Adipocyte (in vitro differentiated cells): Measurements from ENCODE around the gene P2RX2.
A peak's percentile ranks its signal among the peaks of the same experiment; 100 is the strongest.

ENCODE experiments used
- DNase-seq: peaks from one replicate; pipeline ENCODE4 v3.0.0-alpha.2; 2015; ENCODE audit warnings: low read depth
- H3K27me3 ChIP-seq: replicated peaks from 2 replicates; pipeline ENCODE4 v1.7.0; 2013; ENCODE audit warnings: mild to moderate bottlenecking, low read length, moderate library complexity; ENCODE audit not compliant: control insufficient read depth, insufficient read depth
- H3K36me3 ChIP-seq: 2 replicates; pipeline ENCODE4 v1.7.0; 2013; ENCODE audit warnings: low read length, mild to moderate bottlenecking, moderate library complexity; ENCODE audit not compliant: control insufficient read depth, insufficient read depth, severe bottlenecking
- H3K4me1 ChIP-seq: 2 replicates; pipeline ENCODE4 v1.7.0; 2013; ENCODE audit warnings: mild to moderate bottlenecking, low read length, moderate library complexity; ENCODE audit not compliant: control insufficient read depth, insufficient read depth
- H3K4me3 ChIP-seq: 2 replicates; pipeline ENCODE4 v1.7.0; 2013; ENCODE audit warnings: mild to moderate bottlenecking, low read length, moderate library complexity
- H3K9ac ChIP-seq: 2 replicates; pipeline ENCODE4 v1.7.0; 2013; ENCODE audit warnings: mild to moderate bottlenecking, low read length, moderate library complexity
- H3K9me3 ChIP-seq: 2 replicates; pipeline ENCODE4 v1.7.0; 2013; ENCODE audit warnings: mild to moderate bottlenecking, low read length, moderate library complexity; ENCODE audit not compliant: control insufficient read depth

P2RX2 gene

DNA sequence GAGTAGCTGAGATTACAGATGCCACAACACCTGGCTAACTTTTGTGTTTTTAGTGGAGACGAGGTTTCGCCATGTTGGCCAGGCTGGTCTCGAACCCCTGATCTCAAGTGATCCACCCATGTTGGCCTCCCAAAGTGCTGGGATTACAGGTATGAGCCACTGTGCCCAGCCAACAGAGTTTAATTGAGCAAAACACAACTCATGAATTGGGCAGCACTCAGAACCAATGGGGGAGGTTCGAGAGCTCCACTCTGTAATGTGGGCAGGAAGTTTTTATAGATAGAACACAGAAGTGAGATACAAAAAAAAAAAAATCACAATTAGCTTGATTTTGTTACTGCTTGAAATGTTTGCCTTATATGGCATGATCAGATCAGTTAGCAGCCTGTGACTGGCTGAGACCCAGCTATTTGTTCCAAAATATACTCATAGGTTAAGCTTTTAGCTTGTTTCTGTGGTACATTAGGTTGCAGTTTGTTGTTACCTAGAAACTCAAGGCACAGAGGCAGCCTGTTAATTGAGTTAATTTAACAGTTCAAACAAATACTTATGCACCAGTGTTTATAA, 1.4 kb upstream of the P2RX2 start:
- no peak overlapping the region for H3K9ac ChIP-seq
- H3K9me3 ChIP-seq, result peaks cover 13% of the 10 kb centered on the region
- no peaks in the 10 kb centered on the region for H3K36me3 ChIP-seq
- H3K4me3 ChIP-seq, result no peak overlapping the region
- no peak for DNase-seq
- H3K4me1 ChIP-seq, result peaks cover 4% of the 10 kb centered on the region
- peaks cover 58% of the 10 kb centered on the region for H3K27me3 ChIP-seq

DNA sequence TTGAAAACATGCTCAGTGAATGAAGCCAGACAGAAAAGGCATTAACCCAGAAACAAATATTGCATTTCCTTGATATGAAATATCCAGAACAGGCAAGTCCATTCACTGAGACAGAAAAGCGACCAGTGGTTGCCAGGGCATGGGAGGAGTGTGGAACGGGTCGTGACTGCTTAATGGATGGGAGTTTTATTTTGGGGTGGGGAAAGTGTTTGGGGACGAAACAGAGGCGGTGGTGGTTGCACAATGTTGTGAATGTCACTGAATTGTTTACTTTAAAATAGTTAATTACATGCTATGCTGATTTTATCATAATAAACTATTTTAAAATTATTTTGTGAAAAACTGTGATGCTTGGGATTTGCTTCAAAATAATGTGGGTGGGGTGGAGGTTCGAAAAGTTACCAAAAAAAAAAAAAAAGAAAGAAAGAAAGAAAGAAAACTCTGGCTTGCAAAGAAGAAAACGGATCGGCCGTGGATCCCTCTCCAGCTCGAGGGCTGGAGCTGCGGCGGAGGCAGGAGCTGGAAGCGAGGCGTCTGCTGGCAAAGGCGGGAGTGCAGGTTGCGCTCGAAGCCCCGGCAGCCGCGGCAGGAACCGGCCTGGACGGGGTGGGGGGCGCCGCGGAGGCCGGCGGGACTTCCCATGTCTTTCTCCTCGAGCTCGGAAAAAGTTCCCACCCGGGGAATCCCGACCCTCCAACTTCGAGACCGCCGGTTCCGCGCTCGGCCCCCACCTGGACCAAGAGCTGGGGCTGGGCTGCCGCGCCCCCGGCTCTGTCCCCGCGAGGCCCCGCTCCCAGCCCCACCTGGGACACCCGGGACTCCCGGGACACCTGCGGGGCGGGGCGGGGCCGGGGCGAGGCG, 524 bp upstream of the P2RX2 start:
- Histone ChIP-seq H3K9me3 (peaks cover 13% of the 10 kb centered on the region), H3K9ac (no peak overlapping the region)
- peak; percentile 30 for DNase-seq

DNA sequence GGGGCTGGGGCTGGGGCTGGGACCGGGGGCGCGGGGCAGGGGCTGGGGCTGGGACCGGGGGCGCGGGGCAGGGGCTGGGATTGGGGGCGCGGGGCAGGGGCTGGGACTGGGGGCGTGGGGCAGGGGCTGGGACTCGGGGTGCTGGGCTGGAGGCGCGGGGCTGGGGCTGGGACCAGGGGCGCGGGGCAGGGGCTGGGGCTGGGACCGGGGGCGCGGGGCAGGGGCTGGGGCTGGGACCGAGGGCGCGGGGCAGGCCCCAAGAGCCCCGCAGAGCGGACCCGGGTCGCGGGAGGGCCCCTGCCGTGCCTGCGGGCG, 452 bp downstream of the P2RX2 start:
- peaks cover 13% of the 10 kb centered on the region for H3K9me3 ChIP-seq
- no peak overlapping the region for H3K4me3 ChIP-seq
- peaks cover 2% of the 10 kb centered on the region for H3K36me3 ChIP-seq
- DNase-seq, result no peak
- H3K9ac ChIP-seq, result no peak overlapping the region
- peaks cover 11% of the 10 kb centered on the region for H3K4me1 ChIP-seq
- H3K27me3 ChIP-seq, result peaks cover 46% of the 10 kb centered on the region

More for the DNA sequence above, 524 bp upstream of the P2RX2 start:
- H3K36me3 ChIP-seq, result no peaks in the 10 kb centered on the region
- peaks cover 49% of the 10 kb centered on the region for H3K27me3 ChIP-seq
- H3K4me1 ChIP-seq, result peaks cover 11% of the 10 kb centered on the region
- no peak overlapping the region for H3K4me3 ChIP-seq

DNA sequence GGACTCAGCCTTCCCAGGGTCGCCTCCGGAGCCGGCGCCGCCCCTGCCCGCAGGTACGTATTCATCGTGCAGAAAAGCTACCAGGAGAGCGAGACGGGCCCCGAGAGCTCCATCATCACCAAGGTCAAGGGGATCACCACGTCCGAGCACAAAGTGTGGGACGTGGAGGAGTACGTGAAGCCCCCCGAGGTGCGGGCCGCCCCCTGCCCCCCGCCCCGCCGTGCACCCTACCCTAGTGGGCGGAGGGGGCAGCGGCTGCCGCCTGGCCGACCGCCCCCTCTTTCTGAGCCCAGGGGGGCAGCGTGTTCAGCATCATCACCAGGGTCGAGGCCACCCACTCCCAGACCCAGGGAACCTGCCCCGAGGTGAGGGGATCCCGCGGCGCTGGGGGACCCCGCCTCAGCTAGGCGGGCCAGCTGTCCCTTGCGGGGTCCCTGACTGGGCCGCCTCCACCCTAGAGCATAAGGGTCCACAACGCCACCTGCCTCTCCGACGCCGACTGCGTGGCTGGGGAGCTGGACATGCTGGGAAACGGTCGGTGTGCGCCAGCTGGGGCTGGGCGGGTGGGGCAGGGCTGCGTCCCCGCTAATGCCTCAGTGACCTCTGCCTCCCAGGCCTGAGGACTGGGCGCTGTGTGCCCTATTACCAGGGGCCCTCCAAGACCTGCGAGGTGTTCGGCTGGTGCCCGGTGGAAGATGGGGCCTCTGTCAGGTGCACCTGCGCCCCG, 973 bp downstream of the P2RX2 start:
- DNase-seq, result no peak
- H3K9ac ChIP-seq, result no peak overlapping the region
- peaks cover 13% of the 10 kb centered on the region for H3K9me3 ChIP-seq
- peaks cover 7% of the 10 kb centered on the region for H3K36me3 ChIP-seq
- H3K27me3 ChIP-seq, result peaks cover 46% of the 10 kb centered on the region
- H3K4me1 ChIP-seq, result peaks cover 11% of the 10 kb centered on the region
- H3K4me3 ChIP-seq, result no peak overlapping the region

DNA sequence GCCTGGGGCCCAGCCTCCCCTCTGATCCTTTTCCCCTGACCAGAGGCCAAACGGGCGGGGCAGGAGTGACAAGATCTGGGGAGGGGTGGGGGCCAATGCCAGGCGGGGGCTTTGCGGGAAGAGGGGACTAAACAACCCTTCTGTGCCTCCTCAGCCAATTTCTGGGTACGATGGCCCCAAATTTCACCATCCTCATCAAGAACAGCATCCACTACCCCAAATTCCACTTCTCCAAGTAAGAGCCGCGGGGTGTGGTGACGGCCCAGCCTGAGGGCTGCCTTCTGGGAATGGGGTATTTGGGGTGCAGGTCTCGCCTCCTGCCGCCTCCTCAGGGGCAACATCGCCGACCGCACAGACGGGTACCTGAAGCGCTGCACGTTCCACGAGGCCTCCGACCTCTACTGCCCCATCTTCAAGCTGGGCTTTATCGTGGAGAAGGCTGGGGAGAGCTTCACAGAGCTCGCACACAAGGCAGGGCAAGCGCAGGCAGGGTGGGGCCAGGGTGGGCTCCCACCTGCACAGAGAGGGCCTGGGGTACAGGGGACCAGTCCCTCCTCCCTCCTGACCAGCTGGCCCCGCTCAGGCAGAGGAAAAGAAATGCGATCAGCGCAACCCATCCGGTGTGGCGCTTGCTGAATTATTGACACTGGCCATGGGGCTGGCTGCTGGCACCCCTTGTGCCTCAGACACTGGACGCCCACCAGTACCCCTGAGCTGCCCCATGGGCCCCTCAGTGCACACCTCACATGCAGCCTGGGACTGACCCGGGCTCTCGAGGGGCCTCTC, 1.7 kb downstream of the P2RX2 start:
- H3K4me1 ChIP-seq, result peaks cover 11% of the 10 kb centered on the region
- no peak overlapping the region for H3K9ac ChIP-seq
- H3K4me3 ChIP-seq, result no peak overlapping the region
- H3K36me3 ChIP-seq, result peaks cover 13% of the 10 kb centered on the region
- H3K9me3 ChIP-seq, result peaks cover 11% of the 10 kb centered on the region
- peaks cover 44% of the 10 kb centered on the region for H3K27me3 ChIP-seq
- DNase-seq, result no peak

DNA sequence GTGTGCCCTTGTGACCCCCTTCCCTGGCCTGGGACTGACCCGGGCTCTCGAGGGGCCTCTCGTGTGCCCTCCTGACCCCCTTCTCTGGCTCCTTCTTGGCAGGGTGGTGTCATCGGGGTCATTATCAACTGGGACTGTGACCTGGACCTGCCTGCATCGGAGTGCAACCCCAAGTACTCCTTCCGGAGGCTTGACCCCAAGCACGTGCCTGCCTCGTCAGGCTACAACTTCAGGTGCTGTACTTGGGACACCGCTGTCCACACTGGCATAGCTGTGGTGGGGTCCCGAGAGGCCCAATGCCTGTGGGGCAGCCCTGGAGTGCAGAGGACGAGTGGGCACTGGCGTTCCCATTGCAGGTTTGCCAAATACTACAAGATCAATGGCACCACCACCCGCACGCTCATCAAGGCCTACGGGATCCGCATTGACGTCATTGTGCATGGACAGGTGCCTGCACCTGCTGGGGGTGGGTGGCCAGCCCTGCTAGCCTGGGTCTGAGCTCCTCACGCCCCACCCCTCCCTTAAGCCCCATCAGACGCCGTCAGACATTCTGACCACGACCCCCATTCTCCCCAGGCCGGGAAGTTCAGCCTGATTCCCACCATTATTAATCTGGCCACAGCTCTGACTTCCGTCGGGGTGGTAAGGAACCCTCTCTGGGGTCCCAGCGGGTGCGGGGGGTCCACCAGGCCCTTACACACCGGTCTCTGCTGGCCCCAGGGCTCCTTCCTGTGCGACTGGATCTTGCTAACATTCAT, 2.5 kb downstream of the P2RX2 start:
- peaks cover 21% of the 10 kb centered on the region for H3K36me3 ChIP-seq
- H3K27me3 ChIP-seq, result peaks cover 36% of the 10 kb centered on the region
- DNase-seq, result no peak
- peaks cover 9% of the 10 kb centered on the region for H3K9me3 ChIP-seq
- no peak overlapping the region for H3K4me3 ChIP-seq
- peaks cover 11% of the 10 kb centered on the region for H3K4me1 ChIP-seq
- H3K9ac ChIP-seq, result no peak overlapping the region

DNA sequence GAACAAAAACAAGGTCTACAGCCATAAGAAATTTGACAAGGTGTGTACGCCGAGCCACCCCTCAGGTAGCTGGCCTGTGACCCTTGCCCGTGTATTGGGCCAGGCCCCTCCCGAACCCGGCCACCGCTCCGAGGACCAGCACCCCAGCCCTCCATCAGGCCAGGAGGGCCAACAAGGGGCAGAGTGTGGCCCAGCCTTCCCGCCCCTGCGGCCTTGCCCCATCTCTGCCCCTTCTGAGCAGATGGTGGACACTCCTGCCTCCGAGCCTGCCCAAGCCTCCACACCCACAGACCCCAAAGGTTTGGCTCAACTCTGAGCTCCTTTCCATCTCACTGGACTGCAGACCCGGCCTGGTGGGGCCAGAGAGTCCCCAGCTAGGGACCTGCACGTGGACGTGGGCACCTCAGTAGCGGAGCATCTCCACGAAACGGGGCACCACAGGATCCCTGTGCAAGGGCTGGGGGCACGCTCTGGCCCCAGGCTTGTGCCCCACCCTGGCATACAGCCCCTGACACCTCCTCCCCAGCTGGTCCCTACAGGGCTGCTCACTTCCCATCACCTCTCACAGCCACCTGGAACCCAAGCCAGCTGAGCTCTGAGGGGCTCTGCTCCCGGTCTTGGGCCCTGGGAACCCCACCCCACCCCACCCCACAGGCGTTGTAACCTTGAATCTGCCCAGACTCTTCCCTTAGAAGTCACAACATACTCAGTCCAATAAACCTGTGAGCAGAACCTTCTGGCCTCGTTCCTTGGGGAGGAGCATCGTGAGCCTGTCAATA, 3.3 kb downstream of the P2RX2 start:
- Histone ChIP-seq H3K9ac (no peak overlapping the region), H3K9me3 (peaks cover 5% of the 10 kb centered on the region), H3K36me3 (peaks cover 21% of the 10 kb centered on the region), H3K4me3 (no peak overlapping the region), H3K27me3 (peaks cover 29% of the 10 kb centered on the region), H3K4me1 (peaks cover 11% of the 10 kb centered on the region)
- DNase-seq, result no peak

DNA sequence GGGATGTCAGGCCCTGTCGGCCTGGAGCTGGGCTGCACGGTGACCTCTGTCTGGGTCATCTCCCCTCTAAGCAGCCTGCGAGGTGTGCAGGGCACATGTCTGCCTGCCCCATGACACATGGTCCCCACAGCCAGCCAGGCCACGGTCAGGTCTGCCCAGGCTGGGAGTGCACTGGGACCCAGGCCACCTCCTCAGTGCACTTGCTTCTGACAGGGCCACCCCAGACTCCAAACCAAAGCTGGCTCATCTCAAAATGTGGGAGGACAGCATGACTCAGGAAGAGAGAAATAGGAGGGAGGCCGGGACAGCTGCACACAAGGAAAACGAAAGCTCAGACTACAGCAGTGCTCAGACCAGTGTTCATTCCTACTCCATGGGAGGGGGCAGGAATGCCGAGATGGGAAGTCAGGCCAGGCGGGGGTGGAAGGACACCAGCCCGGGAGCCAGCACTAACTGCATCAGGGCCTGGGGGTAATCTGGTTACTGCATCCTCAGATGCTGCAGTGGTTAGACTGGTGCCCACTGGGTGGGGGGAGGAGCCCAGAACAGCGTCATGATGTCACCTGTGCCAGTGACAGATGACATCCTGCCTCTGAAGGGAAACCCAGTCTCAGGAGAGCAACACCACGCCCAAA, 4.0 kb downstream of the P2RX2 start:
- DNase-seq, result peak; percentile 70
- no peaks in the 10 kb centered on the region for H3K9me3 ChIP-seq
- H3K4me3 ChIP-seq, result no peak overlapping the region
- no peak overlapping the region for H3K9ac ChIP-seq
- H3K27me3 ChIP-seq, result peaks cover 22% of the 10 kb centered on the region
- H3K4me1 ChIP-seq, result peaks cover 11% of the 10 kb centered on the region
- H3K36me3 ChIP-seq, result peaks cover 21% of the 10 kb centered on the region

DNA sequence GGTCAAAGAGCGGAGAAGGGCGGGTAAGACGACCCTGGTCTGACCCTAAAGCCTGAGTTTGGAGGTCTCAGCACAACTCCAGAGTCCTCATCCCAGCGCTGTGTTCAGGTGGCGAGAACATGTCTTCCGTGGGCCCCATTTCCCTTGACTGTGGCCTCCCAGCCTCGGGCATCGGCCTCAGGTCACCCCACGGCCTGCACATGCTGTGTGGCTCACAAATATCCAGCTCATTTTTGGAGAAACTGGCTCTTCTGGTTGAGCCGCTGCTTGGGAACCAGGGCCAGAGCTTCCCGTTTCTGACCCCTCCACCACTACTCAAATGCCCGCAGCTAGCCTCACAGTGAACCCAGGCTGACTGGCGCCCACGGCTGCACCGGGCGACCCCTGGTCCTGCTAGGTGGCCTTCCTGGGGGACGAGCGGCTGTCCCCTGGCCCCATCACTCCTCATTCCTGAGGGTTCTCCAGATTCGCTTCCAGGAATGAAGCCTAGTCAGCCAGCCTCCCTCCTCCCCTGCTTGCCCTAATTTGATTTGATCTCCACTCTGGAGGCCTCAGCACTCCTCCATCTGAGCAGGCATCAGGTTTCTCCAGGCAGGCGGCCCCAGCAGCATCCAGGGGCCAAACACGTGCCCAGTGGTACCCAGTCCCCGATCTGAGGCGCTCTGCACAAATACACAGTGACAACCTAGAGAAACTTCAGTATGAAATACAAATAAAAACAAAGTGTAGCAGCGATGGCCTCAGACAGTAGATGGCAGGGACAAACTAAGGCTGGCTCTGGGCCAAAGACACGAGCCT, 4.7 kb downstream of the P2RX2 start:
- no peak overlapping the region for H3K4me3 ChIP-seq
- H3K36me3 ChIP-seq, result peaks cover 21% of the 10 kb centered on the region
- H3K9me3 ChIP-seq, result no peaks in the 10 kb centered on the region
- H3K9ac ChIP-seq, result no peak overlapping the region
- DNase-seq, result no peak
- H3K4me1 ChIP-seq, result peaks cover 8% of the 10 kb centered on the region
- peaks cover 16% of the 10 kb centered on the region for H3K27me3 ChIP-seq
